ENCODE results near the gene FNBP1L. TPM values are rescaled to one million over a fixed set of nuclear protein-coding genes. Genes with fewer than 3 reads are reported as not detected.

Gene FNBP1L
- total and polyA plus RNA-seq, 2 of the 8 experiments (the other 6 are each of a cell fraction or from before 2014, with no cell fraction given): 48.9 to 95.9 TPM

- Histone ChIP-seq H3K9ac (replicated peaks in 1 of 4; ENCODE audit: extremely low read depth in 1 of 4, low read depth in 3 of 4, low read length in 3 of 4) (no peak overlapping the region), H4K5ac (ENCODE audit: insufficient read length, low read depth, low read length) (no peak overlapping the region), H2BK5ac (ENCODE audit: low read depth, low read length) (no peak overlapping the region), H4K8ac (ENCODE audit: extremely low read depth, insufficient read depth, low read length) (no peak overlapping the region), H3K18ac (ENCODE audit: extremely low read depth, low read length) (no peak overlapping the region), H3K4me2 (ENCODE audit: insufficient read depth in 1 of 2, low read depth in 2 of 2, low read length in 2 of 2) (no peak overlapping the region), H3K14ac (ENCODE audit: insufficient read length) (no peak overlapping the region), H2AK5ac (ENCODE audit: low read depth, low read length) (no peak overlapping the region), H2BK20ac (ENCODE audit: low read length) (no peak overlapping the region), H4K20me1 (replicated peaks in 1 of 2; ENCODE audit: control insufficient read depth in 1 of 2, insufficient read depth in 2 of 2, low read length in 2 of 2) (peaks cover 2% of the 10 kb centered on the region in 2 experiments), H2BK120ac (replicated peaks; ENCODE audit: low read depth, low read length) (no peak overlapping the region), H3K9me3 (ENCODE audit: insufficient read depth in 2 of 2, low read depth in 1 of 2, low read length in 1 of 2) (peaks cover 0 to 2% of the 10 kb centered on the region in 2 experiments; a peak in 1 of 4 replicates), H3K27ac (ENCODE audit: low read depth, low read length) (no peak overlapping the region), H3K4ac (replicated peaks; ENCODE audit: insufficient read length, low read depth, low read length) (no peak overlapping the region), H3K79me1 (ENCODE audit: low read depth, low read length) (peaks cover 3% of the 10 kb centered on the region; the same call in 1 of the 2 replicates), H3K4me3 (ENCODE audit: extremely low read depth in 1 of 4, insufficient read depth in 2 of 4, low read depth in 3 of 4, low read length in 4 of 4) (no peak overlapping the region), H3K23ac (ENCODE audit: insufficient read length) (no peak overlapping the region), H2AFZ (ENCODE audit: low read length) (no peak overlapping the region), H3K79me2 (ENCODE audit: control insufficient read depth in 1 of 2, insufficient read depth in 2 of 2, low read length in 2 of 2) (peaks cover 0 to 98% of the 10 kb centered on the region in 2 experiments; a peak in 3 of 4 replicates), H3K27me3 (replicated peaks in 1 of 4; ENCODE audit: control insufficient read depth in 3 of 4, extremely low read depth in 1 of 4, insufficient read depth in 3 of 4, low read length in 3 of 4) (no peaks in the 10 kb centered on the region), H2BK15ac (ENCODE audit: low read length) (no peak overlapping the region), H3K23me2 (ENCODE audit: low read depth, low read length) (no peaks in the 10 kb centered on the region), H3K4me1 (replicated peaks in 1 of 4; ENCODE audit: control insufficient read depth in 3 of 4, insufficient read depth in 4 of 4, low read length in 3 of 4) (no peaks in the 10 kb centered on the region; a peak in 1 of 7 replicates), H3K36me3 (ENCODE audit: control insufficient read depth in 2 of 4, insufficient read depth in 4 of 4, low read length in 3 of 4) (peaks cover 0 to 15% (median 2%) of the 10 kb centered on the region in 4 experiments; a peak in 4 of 8 replicates), H4K91ac (replicated peaks; ENCODE audit: insufficient read length, low read length) (no peak overlapping the region), H2BK12ac (ENCODE audit: low read depth, low read length) (no peak overlapping the region), H3K56ac (replicated peaks; ENCODE audit: insufficient read length, low read depth, low read length) (no peak overlapping the region)
- POLR2A ChIA-PET (ENCODE audit: partially characterized antibody): no interaction called here
- DNase-seq (ENCODE audit: low read depth in 1 of 2, low spot score in 2 of 2) (no peak), FAIRE-seq (no peak)
- WGBS, 2 experiments (ENCODE audit: extremely low coverage in 1 of 2, insufficient coverage in 1 of 2, insufficient read length in 1 of 2, insufficient replicate concordance in 2 of 2, low coverage in 1 of 2, low lambda C conversion rate in 2 of 2, missing lambda C conversion rate in 1 of 2): 88% methylated on average over 3 of the region's 3 CpGs; no CpG with 5 or more reads in 1 of the 2 experiments
- CTCF ChIA-PET (ENCODE audit: partially characterized antibody): no interaction called here
- TF ChIP-seq SP2 (IDR thresholded peaks at IDR 0.05; ENCODE audit: low read length) (no peak), CTCF (IDR thresholded peaks at IDR 0.05; ENCODE audit: control extremely low read depth in 1 of 3, insufficient read depth in 1 of 3, low read depth in 1 of 3, low read length in 3 of 3) (no peak), ATF3 (IDR thresholded peaks at IDR 0.05; ENCODE audit: insufficient read depth, low read depth, low read length) (no peak), TAF1 (IDR thresholded peaks at IDR 0.05; ENCODE audit: low read depth, low read length) (no peak), SUZ12 (IDR thresholded peaks at IDR 0.05; ENCODE audit: low read length) (no peak), USF2 (IDR thresholded peaks at IDR 0.05; ENCODE audit: low read length) (no peak), SP1 (IDR thresholded peaks at IDR 0.05; ENCODE audit: low read depth, low read length) (no peak), EP300 (IDR thresholded peaks at IDR 0.05; ENCODE audit: borderline replicate concordance in 1 of 2, low read depth in 2 of 2, low read length in 2 of 2) (no peak), PHF8 (conservative IDR thresholded peaks at IDR 0.05; ENCODE audit: low read depth, low read length) (no peak), CREB1 (IDR thresholded peaks at IDR 0.05) (no peak)
Observed at GRCh38 chr1:93503163-93503562, 55.2 kb downstream of the FNBP1L start.

All from H1 (cell line).